Fibroblast of lung (primary cell): ENCODE measurements around the gene HLA-DOA. TPM values are rescaled to one million over a fixed set of nuclear protein-coding genes. Genes with fewer than 3 reads are reported as not detected.
A peak's percentile ranks its signal among the peaks of the same experiment; 100 is the strongest.

Experiments
- DNase-seq, 2 donors: peaks; one replicate each; pipeline versions ENCODE4 v3.0.0 to v3.0.0-alpha.2; 2010; ENCODE audit warnings: low read depth in 2 of 2
- H2AFZ ChIP-seq: 2 replicates; pipeline ENCODE4 v1.5.1; 2012; ENCODE audit warnings: low read length, control low read depth, inconsistent platforms
- H3K27ac ChIP-seq: 2 replicates; pipeline ENCODE4 v1.5.1; 2011; ENCODE audit warnings: low read length, control low read depth; ENCODE audit not compliant: insufficient read depth
- H3K27me3 ChIP-seq: 2 replicates; pipeline ENCODE4 v1.5.1; 2011; ENCODE audit warnings: mild to moderate bottlenecking, low read length; ENCODE audit not compliant: control insufficient read depth, insufficient read depth
- H3K36me3 ChIP-seq: 2 replicates; pipeline ENCODE4 v1.5.1; 2011; ENCODE audit warnings: low read length; ENCODE audit not compliant: control insufficient read depth, insufficient read depth
- H3K4me1 ChIP-seq: 2 replicates; pipeline ENCODE4 v1.5.1; 2011; ENCODE audit warnings: low read length; ENCODE audit not compliant: control insufficient read depth, insufficient read depth; ENCODE audit errors: extremely low read depth
- H3K4me2 ChIP-seq: 2 replicates; pipeline ENCODE4 v1.5.1; 2011; ENCODE audit warnings: low read length, control low read depth; ENCODE audit not compliant: insufficient read depth; ENCODE audit errors: extremely low read depth
- H3K4me3 ChIP-seq, 4 experiments: fragments of 200-600 bp in 1 of 4; sonication (generic) in 1 of 4; replicated peaks in 1 of 4; 2 replicates each; pipeline ENCODE4 v1.5.1; 2011 to 2016; ENCODE audit warnings: low read length in 4 of 4, low read depth in 3 of 4, mild to moderate bottlenecking in 3 of 4, control low read depth in 2 of 4, inconsistent platforms in 1 of 4, mixed read lengths in 1 of 4; ENCODE audit not compliant: insufficient read depth in 1 of 4; ENCODE audit errors: control extremely low read depth in 1 of 4
- H3K79me2 ChIP-seq: 2 replicates; pipeline ENCODE4 v1.5.1; 2012; ENCODE audit warnings: mild to moderate bottlenecking, low read length, inconsistent platforms; ENCODE audit not compliant: control insufficient read depth, insufficient read depth
- H3K9ac ChIP-seq: 2 replicates; pipeline ENCODE4 v1.5.1; 2011; ENCODE audit warnings: mild to moderate bottlenecking, low read length, control low read depth; ENCODE audit not compliant: insufficient read depth
- H3K9me3 ChIP-seq: 2 replicates; pipeline ENCODE4 v1.5.1; 2012; ENCODE audit warnings: low read depth, low read length; ENCODE audit not compliant: control insufficient read depth, insufficient read depth
- H4K20me1 ChIP-seq: 2 replicates; pipeline ENCODE4 v1.5.1; 2011; ENCODE audit warnings: low read length; ENCODE audit not compliant: control insufficient read depth, insufficient read depth; ENCODE audit errors: extremely low read depth
- CTCF ChIP-seq, 2 donors: IDR thresholded peaks in 1 of 2; conservative IDR thresholded peaks in 1 of 2; 1 replicate in 1 of 2; 2 replicates in 1 of 2; pipeline ENCODE4 v1.5.1; 2011 to 2012; ENCODE audit warnings: low read length in 2 of 2, control low read depth in 1 of 2, inconsistent platforms in 1 of 2, low read depth in 1 of 2, mild to moderate bottlenecking in 1 of 2
- EZH2 ChIP-seq: IDR thresholded peaks from 2 replicates; pipeline ENCODE4 v1.5.1; 2012; ENCODE audit warnings: low read length, control low read depth, mild to moderate bottlenecking; ENCODE audit errors: missing control alignments
- polyA plus RNA-seq, 2 donors: library from polyadenylated mRNA; depleted of rRNA in 1 of 2; stranded (reverse) in 1 of 2; unstranded in 1 of 2; fragments of >200 nt; gene quantifications; 2 replicates each; pipeline ENCODE4 v1.2.1, GENCODE V29; 2011 to 2012; ENCODE audit warnings: missing spikeins in 1 of 2
- total RNA-seq: library from RNA; depleted of rRNA; stranded (reverse); fragments of >200 nt; gene quantifications from 2 replicates; pipeline ENCODE4 v1.2.1, GENCODE V29; 2014

HLA-DOA gene
- total and polyA plus RNA-seq, 2 donors (not counting 1 experiment from before 2014, with no cell fraction given): not detected

GRCh38 chr6:32962213-32962826 is 47.1 kb downstream of the HLA-DOA start:
- peak overlapping the region; percentile 3 for H3K4me2 ChIP-seq
- no peak overlapping the region for H3K27ac ChIP-seq
- no peak for DNase-seq
- H3K4me1 ChIP-seq: peaks cover 13% of the 10 kb centered on the region
- H3K4me3 ChIP-seq: no peak overlapping the region
- no peaks in the 10 kb centered on the region for H3K9me3 ChIP-seq
- H3K9ac ChIP-seq: no peak overlapping the region
- H3K36me3 ChIP-seq: no peaks in the 10 kb centered on the region
- peaks cover 2% of the 10 kb centered on the region for H3K79me2 ChIP-seq
- H4K20me1 ChIP-seq: no peaks in the 10 kb centered on the region
- no peaks in the 10 kb centered on the region for H3K27me3 ChIP-seq
- H2AFZ ChIP-seq: no peak overlapping the region
- TF ChIP-seq CTCF (conservative IDR thresholded peaks at IDR 0.05 in 1 of 2, IDR thresholded peaks at IDR 0.05 in 1 of 2; ENCODE audit: low read depth in 1 of 2, low read length in 2 of 2): no peak
- no peak for TF ChIP-seq EZH2

DNA sequence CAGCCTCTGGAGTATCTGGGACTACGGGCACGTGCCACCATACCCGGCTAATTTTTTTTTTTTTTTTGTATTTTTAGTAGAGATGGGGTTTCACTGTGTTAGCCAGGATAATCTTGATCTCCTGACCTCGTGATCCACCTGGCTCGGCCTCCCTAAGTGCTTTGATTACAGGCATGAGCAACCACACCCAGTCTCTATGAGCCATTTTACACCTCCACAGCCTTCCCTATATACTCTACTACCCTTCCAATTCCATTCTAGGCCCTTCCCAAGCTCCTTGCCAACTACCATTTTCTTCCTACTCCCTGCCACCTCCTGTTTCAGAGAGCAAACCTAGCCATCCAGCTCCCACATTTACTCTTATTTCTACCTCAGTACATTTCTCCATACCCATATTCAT is 48.8 kb downstream of the HLA-DOA start:
- Histone ChIP-seq H3K36me3 (no peaks in the 10 kb centered on the region), H2AFZ (no peak overlapping the region), H3K4me3 (no peak overlapping the region), H3K27ac (no peak overlapping the region), H3K27me3 (no peaks in the 10 kb centered on the region), H3K79me2 (no peaks in the 10 kb centered on the region), H3K9ac (no peak overlapping the region), H4K20me1 (no peaks in the 10 kb centered on the region), H3K4me2 (no peak overlapping the region), H3K4me1 (no peaks in the 10 kb centered on the region), H3K9me3 (no peaks in the 10 kb centered on the region)
- TF ChIP-seq EZH2 (no peak), CTCF (conservative IDR thresholded peaks at IDR 0.05 in 1 of 2, IDR thresholded peaks at IDR 0.05 in 1 of 2; ENCODE audit: low read depth in 1 of 2, low read length in 2 of 2) (no peak)
- no peak for DNase-seq

DNA sequence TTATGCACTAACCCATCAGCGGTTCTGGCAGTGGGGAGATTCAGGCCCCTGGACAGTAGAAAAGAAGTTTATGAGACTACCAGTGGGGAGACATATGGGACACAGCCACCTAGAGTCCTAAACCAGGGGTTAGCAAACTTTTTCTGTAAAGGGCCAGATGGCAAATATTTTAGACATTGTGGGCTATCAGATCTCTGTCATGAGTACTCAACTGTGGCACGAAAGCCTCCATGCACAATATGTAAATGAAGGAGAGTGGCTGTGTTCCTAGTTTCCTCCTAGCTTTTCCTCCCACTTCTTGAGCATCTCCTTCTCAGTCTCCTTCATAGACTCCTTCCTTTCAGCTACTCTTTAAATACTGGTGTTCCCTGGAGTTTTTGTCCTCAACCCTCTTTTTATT is 53.2 kb downstream of the HLA-DOA start:
- H3K79me2 ChIP-seq: no peaks in the 10 kb centered on the region
- H3K36me3 ChIP-seq: no peaks in the 10 kb centered on the region
- no peak overlapping the region for H3K4me2 ChIP-seq
- no peak overlapping the region for H3K9ac ChIP-seq
- no peaks in the 10 kb centered on the region for H4K20me1 ChIP-seq
- H3K27ac ChIP-seq: no peak overlapping the region
- H3K4me1 ChIP-seq: no peaks in the 10 kb centered on the region
- no peaks in the 10 kb centered on the region for H3K27me3 ChIP-seq
- H2AFZ ChIP-seq: no peak overlapping the region
- no peaks in the 10 kb centered on the region for H3K9me3 ChIP-seq
- TF ChIP-seq CTCF (conservative IDR thresholded peaks at IDR 0.05 in 1 of 2, IDR thresholded peaks at IDR 0.05 in 1 of 2; ENCODE audit: low read depth in 1 of 2, low read length in 2 of 2) (no peak), EZH2 (no peak)
- no peak overlapping the region for H3K4me3 ChIP-seq
- no peak for DNase-seq
